ENCODE results near the gene GRK4.
A peak's percentile ranks its signal among the peaks of the same experiment; 100 is the strongest.
"Not testable (repeated sequence)": the region's sequence is repeated elsewhere in the genome, so short reads cannot be mapped to it uniquely, and the experiment has no call there.

GRK4 gene

GRCh38 chr4:2977211-2978088 lies 14.1 kb downstream of the GRK4 start:
- no peak overlapping the region for H3K4me3 ChIP-seq (ENCODE audit: low read depth, low read length)
- TF ChIP-seq MYC (IDR thresholded peaks at IDR 0.05; ENCODE audit: low read depth, low read length): no peak
- no peak for TF ChIP-seq CTCF (IDR thresholded peaks at IDR 0.05; ENCODE audit: low read depth, low read length)
- TF ChIP-seq MAX (IDR thresholded peaks at IDR 0.05; ENCODE audit: low read depth, low read length): no peak
- DNase-seq (ENCODE audit: low read depth): no peak

GRCh38 chr4:2981256-2981819 lies 18.0 kb downstream of the GRK4 start:
- no peak overlapping the region for H3K4me3 ChIP-seq (ENCODE audit: low read depth, low read length)
- TF ChIP-seq MYC (IDR thresholded peaks at IDR 0.05; ENCODE audit: low read depth, low read length) (no peak), CTCF (IDR thresholded peaks at IDR 0.05; ENCODE audit: low read depth, low read length) (no peak), POLR2A (IDR thresholded peaks at IDR 0.05; ENCODE audit: extremely low read depth, insufficient read length) (no peak), MAX (IDR thresholded peaks at IDR 0.05; ENCODE audit: low read depth, low read length) (no peak)
- DNase-seq (ENCODE audit: low read depth): peak; percentile 42

GRCh38 chr4:2982012-2982411 lies 18.6 kb downstream of the GRK4 start:
- no peak for TF ChIP-seq POLR2A (IDR thresholded peaks at IDR 0.05; ENCODE audit: extremely low read depth, insufficient read length)
- no peak for TF ChIP-seq CTCF (IDR thresholded peaks at IDR 0.05; ENCODE audit: low read depth, low read length)
- TF ChIP-seq MAX (IDR thresholded peaks at IDR 0.05; ENCODE audit: low read depth, low read length): no peak
- TF ChIP-seq MYC (IDR thresholded peaks at IDR 0.05; ENCODE audit: low read depth, low read length): no peak
- no peak overlapping the region for H3K4me3 ChIP-seq (ENCODE audit: low read depth, low read length)
- no peak for DNase-seq (ENCODE audit: low read depth)

- DNase-seq (ENCODE audit: low read depth); H3K4me3 ChIP-seq (ENCODE audit: low read depth, low read length): not testable (repeated sequence)
Measured at GRCh38 chr4:2983715-2984114, 20.3 kb downstream of the GRK4 start.

- DNase-seq (ENCODE audit: low read depth): no peak
- no peak for TF ChIP-seq MAX (IDR thresholded peaks at IDR 0.05; ENCODE audit: low read depth, low read length)
- no peak for TF ChIP-seq MYC (IDR thresholded peaks at IDR 0.05; ENCODE audit: low read depth, low read length)
- no peak for TF ChIP-seq POLR2A (IDR thresholded peaks at IDR 0.05; ENCODE audit: extremely low read depth, insufficient read length)
- no peak for TF ChIP-seq CTCF (IDR thresholded peaks at IDR 0.05; ENCODE audit: low read depth, low read length)
- H3K4me3 ChIP-seq (ENCODE audit: low read depth, low read length): no peak overlapping the region
Measured at GRCh38 chr4:2991243-2991642, 27.9 kb downstream of the GRK4 start.

GRCh38 chr4:2994917-2995316 lies 31.5 kb downstream of the GRK4 start:
- TF ChIP-seq CTCF (IDR thresholded peaks at IDR 0.05; ENCODE audit: low read depth, low read length) (no peak), MAX (IDR thresholded peaks at IDR 0.05; ENCODE audit: low read depth, low read length) (no peak), POLR2A (IDR thresholded peaks at IDR 0.05; ENCODE audit: extremely low read depth, insufficient read length) (no peak), MYC (IDR thresholded peaks at IDR 0.05; ENCODE audit: low read depth, low read length) (no peak)
- no peak overlapping the region for H3K4me3 ChIP-seq (ENCODE audit: low read depth, low read length)
- DNase-seq (ENCODE audit: low read depth): no peak

Data from NB4 (cell line).